Aorta (tissue), 5 donors: ENCODE measurements around the gene EPHA1. TPM values are rescaled to one million over a fixed set of nuclear protein-coding genes. Genes with fewer than 3 reads are reported as not detected.

Source experiments
- ATAC-seq: fragments of 200-7000 bp; cut with Tn5 transposase; one replicate; pipeline ENCODE4 v1.9.1; 2022; ENCODE audit warnings: moderate library complexity; ENCODE audit not compliant: low FRiP score
- DNase-seq, 2 donors: peaks; one replicate each; pipeline ENCODE4 v3.0.0-alpha.2; 2020
- H3K27ac ChIP-seq, 2 donors: one replicate each; pipeline ENCODE4 v1.5.1; 2013; ENCODE audit warnings: low read length in 2 of 2, mild to moderate bottlenecking in 2 of 2, moderate library complexity in 2 of 2, control low read depth in 1 of 2, inconsistent platforms in 1 of 2, low read depth in 1 of 2
- H3K27me3 ChIP-seq, 2 donors: one replicate each; pipeline ENCODE4 v1.6.1; 2013; ENCODE audit warnings: control low read depth in 1 of 2, low read length in 1 of 2, mild to moderate bottlenecking in 1 of 2, moderate library complexity in 1 of 2; ENCODE audit not compliant: insufficient read depth in 2 of 2, control insufficient read depth in 1 of 2
- H3K36me3 ChIP-seq, 2 donors: one replicate each; pipeline ENCODE4 v1.6.1; 2013; ENCODE audit warnings: control low read depth in 1 of 2, low read length in 1 of 2, mild to moderate bottlenecking in 1 of 2; ENCODE audit not compliant: insufficient read depth in 2 of 2, control insufficient read depth in 1 of 2
- H3K4me1 ChIP-seq, 2 donors: one replicate each; pipeline ENCODE4 v1.6.1; 2013; ENCODE audit warnings: low read length in 2 of 2, control low read depth in 1 of 2, mild to moderate bottlenecking in 1 of 2, moderate library complexity in 1 of 2; ENCODE audit not compliant: insufficient read depth in 2 of 2, control insufficient read depth in 1 of 2
- H3K4me3 ChIP-seq, 2 donors: one replicate each; pipeline ENCODE4 v1.5.1; 2013; ENCODE audit warnings: low read length in 2 of 2, control low read depth in 1 of 2, mild to moderate bottlenecking in 1 of 2
- H3K9me3 ChIP-seq: one replicate; pipeline ENCODE4 v1.6.1; 2013; ENCODE audit warnings: mild to moderate bottlenecking, low read length; ENCODE audit not compliant: control insufficient read depth
- WGBS, 2 donors: extraction: QIAGEN DNeasy Blood & Tissue Kit; methylation state at CpG; one replicate each; pipeline ENCODE4 v1.1.7; 2013; 5-methylcytosine and 5-hydroxymethylcytosine counted together
- intact Hi-C, 2 donors: fragments of 100-400 bp; cut with DNase I; formaldehyde crosslinking; loops; one replicate each; pipeline versions ENCODE4 v1.14.2 to v1.15.0; 2022
- long read RNA-seq, 2 donors: library from polyadenylated mRNA; unstranded; transcript quantifications; one replicate each; pipeline ENCODE4 v2.0.0, GENCODE V29; 2020 to 2021
- polyA plus RNA-seq, 2 donors: library from polyadenylated mRNA; stranded (reverse); fragments of 200-250 nt; gene quantifications; one replicate each; pipeline ENCODE4 v1.2.3, GENCODE V29; 2013
- total RNA-seq, 2 donors: library from RNA; stranded (reverse); fragmentation: NEBNext Ultra II Directional; extraction: Animal tissue kit (Norgen Biotek cat#: 25700); gene quantifications; one replicate each; pipeline ENCODE4 v1.2.1, GENCODE V29; 2021
- donor health status: healthy with polysubstance abuse.
- donor health status: Bipolar disorder and iron deficiency.
- donor health status: DM: no; HTN: no; CAD: no.
- donor health status: DM: no; HTN: no; CAD: no.
- donor health status: DM: yes; HTN: yes; CAD: no.

Gene EPHA1
- total RNA-seq (under 1 TPM; 0.21 to 0.45 TPM), polyA plus RNA-seq (1 to 10 TPM in 1 of 2 donors, under 1 TPM in 1; 0.20 to 1.9 TPM)
- long read RNA-seq, donor 1, partial matches to known transcripts: 0 of 2 reads
- long read RNA-seq, donor 1, other reads (novel, unspliced or antisense): 2 of 2 reads
- long read RNA-seq, donor 2, partial matches to known transcripts: 0 of 1 reads
- long read RNA-seq, donor 2, other reads (novel, unspliced or antisense): 1 of 1 reads

DNA sequence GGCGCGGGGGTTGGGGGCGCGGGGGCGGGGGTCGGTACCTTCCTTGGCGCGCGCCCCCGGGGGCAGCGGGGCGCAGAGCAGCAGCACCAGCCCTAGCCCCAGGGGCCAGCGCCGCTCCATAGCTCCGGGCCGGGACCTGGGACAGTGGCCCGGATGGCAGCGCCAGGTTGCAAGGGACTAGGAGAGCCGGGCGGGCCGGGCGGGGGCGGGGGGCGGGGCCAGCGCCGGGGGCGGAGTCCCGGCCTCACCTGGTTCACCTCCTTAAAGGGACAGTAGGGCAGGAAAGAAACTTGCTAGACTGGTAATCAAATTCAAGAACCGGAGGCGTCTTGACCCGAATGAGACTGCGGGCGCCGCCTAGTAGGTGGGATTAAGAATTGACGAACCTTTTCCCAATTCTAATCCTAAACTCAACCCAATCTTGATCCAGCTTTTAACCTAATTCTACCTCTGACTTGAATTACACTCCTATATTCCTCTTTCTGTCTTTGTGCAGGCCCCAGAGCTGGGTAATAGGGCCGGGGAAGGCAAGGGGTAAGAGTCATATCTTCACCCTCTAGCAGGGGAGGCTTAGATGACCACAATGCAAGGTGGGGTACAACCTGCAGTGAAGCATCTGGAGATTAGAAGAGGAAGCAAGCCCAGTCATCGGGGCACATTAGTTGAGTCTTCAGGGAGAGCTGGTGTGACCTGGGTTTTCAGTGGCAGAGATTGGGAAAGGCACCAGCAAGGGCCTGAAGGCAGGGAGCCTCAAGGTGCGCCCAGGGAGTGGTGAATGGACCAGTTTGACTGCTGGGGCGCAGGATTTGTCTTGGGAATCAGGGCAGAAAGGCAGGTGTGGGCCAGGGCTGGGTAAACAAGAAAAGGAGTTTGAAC is at the start of gene EPHA1:
TSS of gene EPHA1 (minus strand) at position 171 of the 876 bp plus-strand sequence. CDS start at position 120, 51 bp downstream.
- intact Hi-C loops: no loop called here
- WGBS, 2 donors: 18 to 22% methylated on average over 21 to 39 of the region's 39 CpGs
- DNase-seq: peak; percentile 44 to 77

DNA sequence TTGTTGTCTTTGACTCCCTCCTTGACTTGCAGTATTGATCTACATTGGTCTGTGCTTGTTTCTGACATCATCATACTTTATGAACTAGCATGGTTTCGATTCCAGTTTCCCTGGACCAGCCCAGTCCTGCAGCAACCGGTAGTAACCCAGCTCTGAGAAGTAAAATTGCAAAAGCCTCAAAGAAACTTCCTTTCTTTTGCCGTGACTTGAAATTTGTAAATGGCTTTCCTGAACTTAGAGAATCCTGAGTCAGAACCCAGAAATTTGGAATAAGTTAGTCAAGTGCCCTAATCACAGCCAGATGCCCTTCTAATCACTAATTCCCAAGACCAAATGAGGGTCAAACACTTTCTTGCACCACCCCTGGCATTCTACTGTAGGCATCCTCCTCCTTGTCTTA is 49.6 kb upstream of the EPHA1 start:
- DNase-seq: no peak
- H3K9me3 ChIP-seq: no peaks in the 10 kb centered on the region
- H3K27me3 ChIP-seq: no peaks in the 10 kb centered on the region
- H3K4me1 ChIP-seq: no peaks in the 10 kb centered on the region
- H3K27ac ChIP-seq: no peak overlapping the region
- no peak for ATAC-seq
- no peaks in the 10 kb centered on the region for H3K36me3 ChIP-seq
- intact Hi-C loops: no loop called here
- no peak overlapping the region for H3K4me3 ChIP-seq
- 82 to 87% methylated on average over 3 of the region's 3 CpGs for WGBS, 2 donors

More for the DNA sequence above, at the start of gene EPHA1:
- no peak for ATAC-seq
- Histone ChIP-seq H3K27me3 (no peaks in the 10 kb centered on the region), H3K36me3 (no peaks in the 10 kb centered on the region), H3K4me1 (no peaks in the 10 kb centered on the region), H3K27ac (no peak within 1 kb of the TSS), H3K4me3 (no peak within 1 kb of the TSS), H3K9me3 (no peaks in the 10 kb centered on the region)

DNA sequence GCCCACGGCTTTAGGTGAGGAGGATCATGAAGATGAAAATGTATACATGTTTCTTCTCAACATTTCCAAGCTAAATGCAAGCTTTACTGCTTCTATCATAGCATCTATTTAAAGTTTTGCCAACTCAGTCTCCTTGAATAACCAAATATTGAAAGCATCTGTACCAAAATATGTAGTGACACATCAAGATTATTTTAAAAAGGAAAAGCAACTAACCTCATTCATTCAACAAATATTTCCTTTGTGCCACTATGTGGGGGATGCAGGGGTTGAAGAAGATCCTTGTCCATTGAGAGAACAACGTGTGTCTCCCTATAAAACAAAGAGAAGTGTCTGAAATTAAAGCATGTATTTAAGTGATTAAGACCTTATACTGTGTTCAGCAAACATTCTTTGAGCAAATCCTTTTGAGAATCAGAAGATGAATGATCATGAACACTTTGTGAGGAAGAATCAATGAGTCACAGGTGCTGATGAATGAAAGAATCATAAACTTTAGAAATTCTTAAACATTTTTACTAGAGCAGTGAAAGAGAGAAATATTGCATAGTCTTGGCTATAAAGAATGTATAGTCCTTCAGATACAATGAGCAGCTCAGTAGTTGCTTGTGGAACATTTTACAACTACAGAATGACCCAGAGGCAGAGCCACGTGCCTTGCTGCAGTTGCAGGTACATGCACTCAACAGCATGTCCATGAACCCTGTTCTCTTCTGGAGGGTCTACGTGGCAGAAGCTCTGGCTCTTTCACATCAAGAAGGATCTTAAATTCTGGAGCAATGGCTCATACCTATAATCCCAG is 48.5 kb upstream of the EPHA1 start:
- Histone ChIP-seq H3K4me1 (no peaks in the 10 kb centered on the region), H3K36me3 (no peaks in the 10 kb centered on the region), H3K27ac (no peak overlapping the region), H3K4me3 (no peak overlapping the region), H3K27me3 (no peaks in the 10 kb centered on the region), H3K9me3 (no peaks in the 10 kb centered on the region)
- intact Hi-C loops: no loop called here
- WGBS, 2 donors: 72 to 73% methylated on average over 4 of the region's 4 CpGs
- no peak for DNase-seq
- ATAC-seq: no peak

DNA sequence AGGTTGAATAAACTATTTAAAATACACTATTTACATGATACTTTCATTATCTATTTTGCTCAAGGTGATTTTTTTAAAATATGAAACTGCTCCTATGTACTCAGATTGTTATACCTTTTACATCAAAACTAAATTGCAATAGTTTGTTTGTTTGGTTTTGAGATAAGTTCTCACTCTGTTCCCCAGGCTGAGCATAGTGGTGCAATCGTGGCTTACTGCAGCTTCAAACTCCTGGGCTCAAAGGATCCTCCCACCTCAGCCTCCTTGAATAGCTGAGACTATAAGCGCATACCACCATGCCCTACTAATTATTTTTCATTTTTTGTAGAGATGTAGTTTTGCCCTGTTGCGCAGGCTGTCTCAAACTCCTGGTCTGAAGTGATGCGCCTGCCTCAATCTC is 47.3 kb upstream of the EPHA1 start:
- 85 to 90% methylated on average over 4 of the region's 4 CpGs for WGBS, 2 donors
- no peak for DNase-seq

DNA sequence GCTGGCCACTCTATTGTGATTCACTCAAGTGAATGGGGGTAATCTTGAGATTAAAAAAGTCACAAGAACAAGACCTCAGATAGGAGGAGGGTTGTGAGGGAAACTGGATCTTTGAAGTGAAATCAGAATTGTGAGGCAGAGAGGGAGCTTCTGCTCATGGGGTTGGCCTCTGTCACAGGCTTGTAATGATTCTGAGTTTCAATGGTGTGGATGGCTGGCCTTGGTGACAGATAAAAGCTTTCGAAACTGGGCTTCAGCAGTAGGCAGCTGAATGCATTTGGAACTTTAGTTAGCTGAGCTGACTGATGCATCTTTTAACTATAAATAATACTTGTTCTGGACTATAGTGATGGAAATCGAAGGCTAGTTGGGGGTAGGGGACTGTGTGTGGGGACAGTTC is 46.8 kb upstream of the EPHA1 start:
- 85 to 86% methylated on average over 2 of the region's 2 CpGs for WGBS, 2 donors
- intact Hi-C loops: no loop called here

More for the DNA sequence above, 47.3 kb upstream of the EPHA1 start:
- intact Hi-C loops: no loop called here
- Histone ChIP-seq H3K27me3 (no peaks in the 10 kb centered on the region), H3K4me1 (no peaks in the 10 kb centered on the region), H3K27ac (no peak overlapping the region), H3K9me3 (no peaks in the 10 kb centered on the region), H3K36me3 (no peaks in the 10 kb centered on the region), H3K4me3 (no peak overlapping the region)
- ATAC-seq: no peak

DNA sequence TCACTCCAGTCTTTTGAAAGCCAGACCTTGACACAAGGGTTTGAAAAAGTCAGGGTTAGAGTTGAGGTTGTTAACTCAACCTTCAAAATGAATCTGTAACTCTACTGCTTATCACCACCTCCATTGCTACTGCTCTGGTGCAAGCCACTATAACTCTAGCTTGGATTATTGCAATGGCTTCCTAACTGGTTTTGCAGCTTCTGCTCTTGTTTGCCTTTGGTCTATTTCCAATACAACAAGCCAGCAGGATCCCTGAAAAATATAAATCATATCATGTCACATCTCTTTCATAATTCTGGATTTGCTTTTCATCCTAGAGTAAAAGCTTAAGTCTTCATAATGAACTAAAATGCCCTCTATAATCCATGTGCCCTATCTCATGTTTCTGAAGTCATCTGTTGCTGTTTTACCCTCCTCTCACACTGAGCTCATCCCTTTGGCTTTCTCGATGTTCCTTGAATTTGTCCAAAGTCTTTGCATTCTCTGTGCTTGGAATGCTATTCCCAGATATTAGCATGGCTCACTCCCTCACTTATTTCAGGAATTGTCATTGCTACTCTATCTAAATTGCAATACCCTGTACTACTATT is 45.5 kb upstream of the EPHA1 start:
- WGBS, 2 donors: 74 to 79% methylated on average over 1 of the region's 1 CpG
- H3K4me1 ChIP-seq: no peaks in the 10 kb centered on the region
- no peak overlapping the region for H3K27ac ChIP-seq
- DNase-seq: no peak
- no peaks in the 10 kb centered on the region for H3K36me3 ChIP-seq
- no peaks in the 10 kb centered on the region for H3K27me3 ChIP-seq
- H3K9me3 ChIP-seq: no peaks in the 10 kb centered on the region
- intact Hi-C loops: no loop called here
- ATAC-seq: peak; percentile 38
- no peak overlapping the region for H3K4me3 ChIP-seq

More for the DNA sequence above, 46.8 kb upstream of the EPHA1 start:
- Histone ChIP-seq H3K27ac (no peak overlapping the region), H3K36me3 (no peaks in the 10 kb centered on the region), H3K27me3 (no peaks in the 10 kb centered on the region), H3K4me3 (no peak overlapping the region), H3K9me3 (no peaks in the 10 kb centered on the region), H3K4me1 (no peaks in the 10 kb centered on the region)
- ATAC-seq (no peak), DNase-seq (no peak)

DNA sequence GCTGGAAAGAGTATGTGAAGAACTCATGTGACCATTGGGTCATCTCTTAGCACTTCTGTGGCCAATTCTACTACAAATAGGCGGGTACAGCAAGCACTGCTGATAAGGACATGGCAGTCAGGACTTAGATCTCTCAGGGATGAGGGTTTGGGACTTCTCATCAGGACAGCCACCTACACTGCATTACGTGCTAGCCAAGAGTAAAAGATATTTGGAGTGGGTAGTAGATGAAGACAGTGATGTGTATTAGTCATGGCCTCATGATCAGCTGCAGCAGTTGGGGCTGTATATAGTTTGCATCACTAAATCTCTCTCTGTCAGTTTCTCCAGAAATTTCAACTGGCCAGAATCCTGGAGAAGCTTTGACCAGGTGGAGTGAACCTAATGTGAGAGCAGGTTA is 43.8 kb upstream of the EPHA1 start:
- H3K4me3 ChIP-seq: no peak overlapping the region
- H3K9me3 ChIP-seq: no peaks in the 10 kb centered on the region
- WGBS, 2 donors: 90 to 92% methylated on average over 2 of the region's 2 CpGs
- DNase-seq: no peak
- no peaks in the 10 kb centered on the region for H3K4me1 ChIP-seq
- no peak for ATAC-seq
- intact Hi-C loops: no loop called here
- H3K27ac ChIP-seq: no peak overlapping the region
- no peaks in the 10 kb centered on the region for H3K27me3 ChIP-seq
- no peaks in the 10 kb centered on the region for H3K36me3 ChIP-seq

DNA sequence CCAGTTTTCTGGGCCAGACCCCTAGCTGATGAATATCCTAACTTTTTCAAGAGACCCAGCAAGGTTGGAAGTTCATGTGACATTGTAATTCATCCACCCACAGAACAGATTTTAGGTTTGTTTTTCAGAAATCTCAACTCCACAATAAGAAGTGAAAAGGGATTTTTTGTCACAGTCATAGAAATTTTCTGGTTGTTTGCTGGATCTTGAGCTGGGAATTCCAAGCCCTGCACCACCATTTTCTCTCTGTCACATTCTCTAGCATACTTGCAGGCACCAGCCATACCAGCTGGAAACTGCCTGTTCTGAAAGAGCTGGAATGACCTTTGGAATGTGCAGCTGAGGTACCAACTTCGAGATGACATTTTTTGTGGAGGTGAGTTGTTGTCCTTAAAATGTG is 43.1 kb upstream of the EPHA1 start:
- ATAC-seq (no peak), DNase-seq (no peak)
- 79 to 81% methylated on average over 1 of the region's 1 CpG for WGBS, 2 donors
- intact Hi-C loops: no loop called here
- H3K36me3 ChIP-seq: no peaks in the 10 kb centered on the region
- no peaks in the 10 kb centered on the region for H3K9me3 ChIP-seq
- no peaks in the 10 kb centered on the region for H3K4me1 ChIP-seq
- H3K4me3 ChIP-seq: no peak overlapping the region
- H3K27me3 ChIP-seq: no peaks in the 10 kb centered on the region
- no peak overlapping the region for H3K27ac ChIP-seq
